Fibroblast of gingiva (primary cell): ENCODE data around the gene HDGFL3.
A peak's percentile ranks its signal among the peaks of the same experiment; 100 is the strongest.
"Not testable (repeated sequence)": the region's sequence is repeated elsewhere in the genome, so short reads cannot be mapped to it uniquely, and the experiment has no call there.

Source experiments
- DNase-seq: peaks from one replicate; pipeline ENCODE4 v3.0.0-alpha.2; 2011; ENCODE audit warnings: low read depth

The HDGFL3 gene

DNA sequence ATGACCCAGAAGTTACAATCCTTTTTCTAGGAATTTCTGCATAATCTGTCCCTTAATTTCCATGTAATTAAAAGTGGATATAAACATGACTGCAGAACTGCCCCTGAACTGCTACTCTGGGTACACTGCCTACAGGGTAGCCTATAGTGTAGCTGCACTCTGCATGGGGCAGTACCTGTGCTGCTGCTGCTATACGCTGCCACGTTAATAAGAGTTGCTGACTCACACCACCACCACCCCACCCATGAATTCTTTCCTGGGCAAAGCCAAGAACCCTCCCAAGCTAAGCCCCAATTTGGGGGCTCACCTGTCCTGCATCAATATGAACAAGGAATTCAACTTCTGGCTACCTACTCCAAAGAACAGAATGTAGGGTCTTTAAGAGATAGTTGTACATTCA, 13.9 kb downstream of the HDGFL3 start:
- DNase-seq: no peak

DNA sequence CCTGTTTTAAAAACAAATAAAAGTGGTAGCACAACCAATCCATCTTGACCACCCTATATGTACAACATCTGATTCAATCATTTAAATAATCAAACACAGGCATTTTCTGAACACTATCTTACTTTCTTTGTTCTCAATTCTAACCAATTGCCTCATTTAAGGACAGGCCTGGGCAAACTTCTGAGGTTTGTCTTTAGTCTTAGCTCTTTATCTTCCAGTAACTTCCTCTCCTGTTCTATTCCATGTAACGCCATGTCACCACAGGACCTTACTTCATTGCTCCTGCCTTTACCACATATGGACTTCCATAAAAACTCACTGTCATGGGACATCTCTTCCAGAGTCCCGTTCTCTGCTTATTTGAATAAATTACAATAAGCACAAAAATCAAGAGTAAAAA, 14.9 kb downstream of the HDGFL3 start:
- DNase-seq: no peak

DNA sequence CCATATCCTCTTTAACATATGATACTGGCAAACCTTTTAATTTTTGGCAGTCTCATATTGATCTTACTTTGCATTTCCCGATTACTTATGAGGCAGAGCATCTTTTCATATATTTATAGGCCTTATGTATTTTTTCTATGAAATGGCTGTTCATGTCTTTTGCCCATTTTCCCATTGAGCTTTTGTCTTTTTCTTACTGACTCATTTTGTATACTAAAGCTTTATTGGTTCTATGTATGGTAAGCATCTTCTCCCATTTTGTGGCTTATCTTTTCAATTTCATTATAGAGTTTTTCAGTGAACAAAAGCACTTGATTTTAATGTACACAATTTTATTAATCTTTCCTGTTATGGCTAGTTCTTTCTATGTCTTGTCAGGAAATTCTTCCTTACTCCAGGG, 17.2 kb downstream of the HDGFL3 start:
- no peak for DNase-seq

DNA sequence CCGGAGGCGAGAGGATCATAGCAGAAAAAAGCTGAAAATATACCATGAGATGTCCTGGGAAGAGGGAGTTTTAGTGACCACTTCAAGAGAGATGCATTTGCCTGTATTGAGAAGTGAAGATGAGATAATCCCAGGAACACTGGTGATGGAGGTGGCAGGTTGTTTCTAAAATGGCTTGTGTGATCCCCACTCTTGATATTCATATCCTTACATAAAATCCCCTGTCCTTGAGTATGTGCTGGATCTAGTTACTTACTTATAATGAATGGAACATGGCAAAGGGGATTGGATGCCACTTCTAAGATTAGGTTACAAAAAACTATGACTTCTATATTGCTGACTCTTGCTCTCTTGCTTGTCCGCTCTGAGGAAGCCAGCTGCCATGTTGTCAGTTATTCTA, 22.1 kb downstream of the HDGFL3 start:
- DNase-seq: no peak

DNA sequence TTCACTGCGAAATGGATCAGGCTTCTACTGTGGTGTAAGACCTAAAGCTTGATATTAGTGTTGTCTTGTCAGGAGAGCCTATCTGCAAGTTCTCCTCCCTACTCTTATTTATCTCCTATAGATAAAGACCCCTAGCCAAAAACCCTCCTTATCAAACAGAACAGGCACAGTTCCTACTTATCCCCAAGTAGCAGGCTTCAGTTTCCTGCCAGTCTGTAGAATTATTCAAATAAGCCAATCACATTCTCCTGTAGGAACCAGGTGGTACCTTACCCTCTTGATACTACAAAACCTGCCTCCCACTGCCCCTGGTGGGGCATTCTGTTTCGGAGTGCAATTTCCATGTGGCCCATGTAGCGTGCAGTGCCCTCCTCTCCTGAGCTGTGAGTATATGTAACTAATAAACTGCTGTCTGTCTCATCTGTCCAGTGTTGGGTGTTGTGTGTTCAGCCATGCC, 28.7 kb downstream of the HDGFL3 start:
- no peak for DNase-seq

DNA sequence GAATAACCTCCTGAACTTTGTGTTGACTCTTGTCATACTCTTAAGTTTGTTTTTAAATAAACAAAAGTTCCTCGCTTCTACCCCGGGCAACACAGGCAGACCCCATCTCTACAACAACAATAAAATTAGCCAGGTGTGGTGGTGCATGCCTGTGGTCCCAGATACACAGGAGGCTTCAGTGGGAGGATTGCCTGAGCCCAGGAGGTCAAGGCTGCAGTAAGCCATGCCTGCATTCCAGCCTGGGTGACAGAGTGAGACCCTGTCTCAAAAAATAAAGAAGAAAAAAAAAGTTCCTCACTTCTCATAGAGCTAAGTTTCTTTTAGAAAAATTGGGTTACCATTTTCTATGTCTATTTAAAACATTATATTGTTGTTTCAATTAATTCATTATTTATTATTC, 29.2 kb downstream of the HDGFL3 start:
- no peak for DNase-seq

DNA sequence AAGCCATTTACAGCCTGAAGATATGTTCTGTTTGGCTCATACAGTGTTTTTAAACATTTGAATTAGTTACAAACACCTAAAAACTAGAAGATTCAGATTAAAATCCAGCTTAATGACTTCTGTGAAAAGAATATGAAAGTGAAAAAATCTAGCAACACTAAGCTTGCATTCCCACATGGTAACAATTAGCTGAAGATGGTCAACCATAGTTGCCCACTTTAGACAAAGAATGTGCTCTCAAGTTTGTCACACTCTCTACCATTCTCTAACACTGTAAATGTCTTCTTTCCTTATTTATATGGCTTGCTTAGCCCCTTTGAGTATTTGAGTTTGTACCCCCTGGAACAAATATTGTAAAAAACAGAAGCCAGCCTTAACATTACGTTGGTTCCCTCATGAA, 32.7 kb downstream of the HDGFL3 start:
- peak; percentile 14 for DNase-seq

DNA sequence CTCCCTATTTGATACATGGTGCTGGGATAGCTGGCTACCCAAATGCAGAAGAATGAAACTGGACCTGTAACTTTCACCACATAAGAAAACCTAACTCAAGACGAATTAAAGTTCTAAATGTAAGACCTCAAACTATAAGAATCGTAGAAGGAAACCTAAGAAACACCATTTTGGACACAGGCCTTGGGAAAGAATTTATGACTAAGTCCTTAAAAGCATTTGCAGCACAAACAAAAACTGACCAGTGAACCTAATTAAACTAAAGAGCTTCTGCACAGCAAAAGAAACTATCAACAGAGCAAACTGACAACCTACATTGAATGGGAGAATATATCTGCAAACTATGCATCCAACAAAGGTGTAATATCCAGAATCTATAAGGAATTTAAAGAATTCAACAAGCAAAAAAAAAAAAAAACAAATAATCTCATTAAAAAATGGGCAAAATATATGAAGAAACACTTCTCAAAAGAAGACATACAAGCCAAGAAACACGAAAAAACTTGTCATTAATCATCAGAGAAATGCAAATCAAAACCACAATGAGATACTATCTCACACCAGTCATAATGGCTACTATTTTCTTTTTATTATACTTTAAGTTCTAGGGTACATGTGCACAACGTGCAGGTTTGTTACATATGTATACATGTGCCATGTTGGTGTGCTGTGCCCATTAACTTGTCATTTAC, 37.0 kb downstream of the HDGFL3 start:
- peak; percentile 18 for DNase-seq

DNA sequence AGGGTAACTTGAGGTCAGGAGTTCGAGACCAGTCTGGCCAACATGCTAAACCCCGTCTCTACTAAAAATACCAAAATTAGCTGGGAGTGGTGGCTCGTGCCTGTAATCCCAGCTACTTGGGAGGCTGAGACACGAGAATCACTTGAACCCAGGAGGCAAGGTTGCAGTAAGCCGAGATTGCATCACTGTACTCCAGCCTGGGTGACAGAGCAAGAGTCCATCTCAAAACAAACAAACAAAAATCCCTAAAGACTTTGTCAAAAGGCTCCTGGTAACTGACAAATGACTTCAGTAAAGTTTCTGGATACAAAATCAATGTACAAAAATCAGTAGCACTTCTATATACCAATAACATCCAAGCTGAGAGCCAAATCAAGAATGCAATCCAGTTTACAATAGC, 38.0 kb downstream of the HDGFL3 start:
- not testable (repeated sequence) for DNase-seq

DNA sequence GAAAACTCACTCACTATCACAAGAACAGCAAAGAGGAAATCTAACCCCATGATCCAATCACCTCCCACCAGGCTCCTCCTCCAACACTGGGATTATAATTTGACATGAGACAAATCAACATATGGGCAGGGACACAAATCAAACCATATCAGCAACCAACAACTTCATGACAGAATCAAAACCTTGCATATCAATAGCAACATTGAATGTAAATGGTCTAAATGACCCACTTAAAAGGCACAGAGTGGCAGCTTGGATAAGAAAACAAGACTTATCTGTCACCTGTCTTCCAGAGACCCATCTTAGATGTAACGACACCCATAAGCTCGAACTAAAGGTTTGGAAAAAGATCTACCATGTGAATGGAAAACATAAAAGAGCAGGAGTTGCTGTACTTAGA, 40.8 kb downstream of the HDGFL3 start:
- no peak for DNase-seq

DNA sequence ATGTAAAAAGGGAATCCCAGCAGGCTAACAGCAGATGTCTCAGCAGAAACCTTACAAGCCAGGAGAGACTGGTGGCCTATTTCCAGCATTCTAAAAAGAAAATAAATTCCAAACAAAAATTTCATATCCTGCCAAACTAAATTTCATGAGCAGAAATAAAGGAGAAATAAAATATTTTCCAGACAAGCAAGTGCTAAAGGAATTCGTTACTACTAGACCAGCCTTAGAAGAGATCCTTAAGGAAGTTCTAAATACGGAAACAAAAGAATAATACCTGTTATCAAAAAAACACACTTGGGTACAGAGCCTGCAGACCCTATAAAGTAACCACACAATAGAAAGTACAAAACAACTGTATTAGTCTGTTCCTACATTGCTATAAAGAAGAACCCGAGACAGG, 41.4 kb downstream of the HDGFL3 start:
- no peak for DNase-seq

DNA sequence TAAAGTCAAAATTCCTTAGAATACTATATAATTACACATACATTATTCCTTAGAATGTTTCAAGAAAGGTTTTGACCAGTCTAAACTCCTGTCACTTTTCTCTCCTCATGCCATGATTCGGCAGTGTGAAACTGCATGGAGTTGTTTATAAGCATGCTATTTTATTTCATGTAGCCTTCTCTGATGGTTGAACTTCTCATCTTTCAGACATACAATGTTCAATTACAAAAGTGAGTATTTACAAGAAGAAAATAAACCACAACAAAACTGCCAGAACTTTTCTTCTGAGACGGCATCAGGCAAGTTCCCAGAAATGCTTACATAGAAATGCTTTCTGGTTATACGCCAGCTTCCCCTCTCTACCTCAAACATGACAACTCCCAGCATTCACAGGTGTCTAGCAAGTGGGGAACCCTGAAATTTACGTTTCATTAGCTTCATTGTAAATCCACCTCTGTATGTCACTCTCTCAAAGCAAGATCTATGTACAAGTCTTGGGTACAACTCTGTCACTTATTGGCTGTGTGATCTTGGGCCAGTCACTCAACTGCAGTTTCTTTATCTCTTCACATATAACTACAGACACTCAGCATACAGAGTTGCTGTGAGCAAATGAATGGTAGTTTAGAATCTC, 42.7 kb downstream of the HDGFL3 start:
- DNase-seq: peak; percentile 22

DNA sequence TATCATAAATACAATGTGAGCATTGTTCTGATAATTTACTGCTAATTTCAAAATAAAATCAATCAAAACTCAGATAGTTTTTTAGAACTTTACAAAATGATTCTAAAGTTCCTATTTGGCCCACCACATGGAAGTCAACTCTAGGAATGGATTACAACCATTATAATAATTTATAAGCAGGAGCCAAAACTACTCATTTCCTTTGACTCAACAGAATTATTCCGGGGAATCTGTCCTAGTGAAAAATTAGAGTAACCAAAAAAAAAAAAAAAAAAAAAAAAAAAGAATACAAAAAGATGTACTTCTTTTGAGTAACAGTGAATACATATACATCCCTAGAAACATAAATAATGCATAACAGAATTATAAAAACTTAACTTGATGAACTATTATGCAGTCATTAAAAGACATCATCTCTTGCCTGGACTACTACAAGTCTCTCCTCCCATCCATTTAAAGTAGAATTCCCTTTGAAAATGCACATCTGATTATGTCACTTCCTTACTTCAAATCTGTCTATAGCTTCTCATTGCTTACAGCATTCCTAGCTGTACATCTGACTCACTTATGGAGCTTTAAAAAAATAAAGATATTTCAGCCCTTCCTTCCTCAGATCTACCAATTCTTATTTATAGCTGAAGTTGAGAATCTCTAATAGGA, 43.4 kb downstream of the HDGFL3 start:
- no peak for DNase-seq

DNA sequence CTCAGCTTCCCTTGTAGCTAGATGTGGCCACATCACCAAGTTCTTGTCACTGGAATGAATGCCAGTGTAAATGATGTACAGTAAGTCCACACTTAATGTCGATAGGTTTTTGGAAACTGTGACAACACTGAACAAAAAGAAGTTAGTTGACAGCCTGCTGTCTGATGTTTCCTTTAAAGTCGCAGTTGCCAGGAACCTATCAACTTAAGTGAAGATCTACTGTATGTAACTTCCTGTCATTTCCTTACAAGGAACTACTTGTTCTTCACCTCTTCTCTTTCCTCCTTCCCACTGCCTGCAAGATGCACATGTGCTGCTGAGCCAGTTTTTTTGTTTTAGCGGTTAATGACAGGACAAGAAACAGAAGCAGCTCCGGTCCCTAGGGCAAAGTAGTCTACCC, 44.6 kb downstream of the HDGFL3 start:
- DNase-seq: no peak

DNA sequence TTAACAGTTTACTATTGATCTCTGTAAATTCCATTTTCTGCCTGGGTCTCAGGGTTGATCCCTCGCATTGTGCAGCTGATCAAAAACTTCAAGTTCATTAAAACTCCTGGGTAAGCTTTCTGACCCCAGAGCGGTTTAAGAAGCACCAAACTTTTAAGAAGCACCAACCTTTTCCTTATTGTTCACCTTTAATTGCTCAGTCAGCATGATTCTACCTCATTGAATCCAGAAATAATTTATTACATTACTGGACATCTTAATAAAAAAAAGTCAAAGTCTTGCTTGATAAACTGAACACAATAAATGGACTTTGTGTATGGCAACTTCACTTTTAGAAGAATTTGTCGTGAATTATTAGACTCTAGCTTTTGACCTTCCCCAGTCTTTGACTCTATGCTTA, 46.9 kb downstream of the HDGFL3 start:
- DNase-seq: no peak

DNA sequence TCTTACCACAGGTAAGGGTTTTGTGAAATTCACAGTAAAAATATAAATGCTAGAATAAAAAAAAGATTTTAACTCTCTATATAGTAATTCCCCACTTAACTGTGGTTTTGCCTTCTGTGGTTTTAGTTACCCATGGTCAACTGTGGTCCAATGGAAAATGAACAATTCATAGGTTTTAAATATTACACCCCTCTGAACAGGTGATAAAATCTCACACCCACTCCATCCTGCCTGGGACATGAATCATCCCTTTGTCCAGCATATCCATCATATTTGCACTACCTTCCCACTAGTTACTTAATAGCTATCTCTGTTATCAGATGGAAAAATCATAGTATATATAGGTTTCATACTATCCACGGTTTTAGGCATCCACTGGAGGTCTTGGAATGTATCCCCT, 49.2 kb downstream of the HDGFL3 start:
- DNase-seq: no peak

DNA sequence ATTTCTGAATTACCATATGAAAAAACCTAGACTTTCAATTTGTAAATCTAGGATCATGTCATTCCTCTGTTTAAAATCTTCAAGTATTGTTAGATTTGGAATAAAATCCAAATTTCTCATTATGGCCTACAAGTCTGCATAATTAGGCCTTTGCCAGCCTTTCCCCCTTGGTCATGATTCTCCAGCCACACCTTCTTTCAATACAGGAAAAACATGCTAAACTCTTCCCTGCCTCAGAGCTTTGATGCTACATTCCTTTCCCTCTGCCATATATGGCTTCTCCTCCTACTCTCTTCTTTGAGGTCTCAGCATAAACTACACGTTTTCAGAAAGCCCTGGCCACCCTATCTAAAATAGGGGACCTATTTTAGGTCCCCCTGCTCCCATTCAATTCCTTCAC, 51.7 kb downstream of the HDGFL3 start:
- no peak for DNase-seq

DNA sequence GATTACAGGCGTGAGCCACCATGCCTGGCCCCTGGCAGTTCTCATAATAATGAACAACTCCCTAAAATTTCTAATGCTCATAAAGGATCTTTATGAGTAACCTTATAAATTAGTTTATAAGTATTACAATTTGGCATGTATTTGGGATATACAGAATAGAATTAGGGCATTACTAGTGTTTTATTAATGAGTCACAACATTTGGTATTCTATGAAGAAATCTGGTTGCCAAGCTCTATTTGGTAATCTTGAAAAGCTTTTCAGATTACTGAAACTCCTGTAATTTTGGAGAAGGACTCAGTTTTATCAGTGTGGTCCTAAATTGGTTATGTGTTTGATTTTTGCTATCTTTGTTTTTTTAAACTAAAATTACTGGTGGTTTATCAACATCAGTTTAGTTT, 54.3 kb downstream of the HDGFL3 start:
- peak; percentile 17 for DNase-seq

DNA sequence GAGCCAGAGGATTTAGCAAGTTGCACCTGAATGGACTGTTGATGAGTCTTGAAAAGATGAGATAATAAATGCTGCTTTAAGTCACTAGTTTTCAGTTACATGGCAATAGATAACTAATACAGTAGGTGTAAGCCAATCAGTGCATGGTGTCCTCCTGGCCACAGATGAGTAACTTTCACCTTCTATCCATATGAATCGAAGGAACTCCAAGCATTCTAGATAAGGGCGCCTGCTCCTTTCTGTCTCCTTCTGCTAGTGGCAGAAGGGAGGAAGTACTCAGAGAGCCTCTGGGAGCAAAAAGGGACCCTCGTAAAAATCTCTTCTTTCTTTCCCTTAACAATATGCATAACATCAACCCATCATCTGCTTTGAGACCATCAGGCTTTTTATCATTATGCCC, 62.9 kb downstream of the HDGFL3 start:
- no peak for DNase-seq

DNA sequence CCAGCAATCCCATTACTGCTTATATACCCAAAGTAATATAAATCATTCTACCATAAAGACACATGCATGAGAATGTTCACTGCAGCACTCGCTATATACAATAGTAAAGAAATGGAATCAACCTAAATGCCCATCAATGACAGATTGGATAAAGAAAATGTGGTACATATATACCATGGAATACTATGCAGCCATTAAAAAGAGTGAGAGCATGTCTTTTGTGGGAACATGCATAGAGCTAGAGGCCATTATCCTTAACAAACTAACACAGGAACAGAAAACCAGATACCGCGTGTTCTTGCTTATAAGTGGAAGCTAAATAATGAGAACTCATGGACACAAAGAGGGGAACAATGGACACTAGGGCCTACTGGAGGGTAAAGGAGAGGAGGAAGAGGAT, 65.5 kb downstream of the HDGFL3 start:
- DNase-seq: not testable (repeated sequence)

DNA sequence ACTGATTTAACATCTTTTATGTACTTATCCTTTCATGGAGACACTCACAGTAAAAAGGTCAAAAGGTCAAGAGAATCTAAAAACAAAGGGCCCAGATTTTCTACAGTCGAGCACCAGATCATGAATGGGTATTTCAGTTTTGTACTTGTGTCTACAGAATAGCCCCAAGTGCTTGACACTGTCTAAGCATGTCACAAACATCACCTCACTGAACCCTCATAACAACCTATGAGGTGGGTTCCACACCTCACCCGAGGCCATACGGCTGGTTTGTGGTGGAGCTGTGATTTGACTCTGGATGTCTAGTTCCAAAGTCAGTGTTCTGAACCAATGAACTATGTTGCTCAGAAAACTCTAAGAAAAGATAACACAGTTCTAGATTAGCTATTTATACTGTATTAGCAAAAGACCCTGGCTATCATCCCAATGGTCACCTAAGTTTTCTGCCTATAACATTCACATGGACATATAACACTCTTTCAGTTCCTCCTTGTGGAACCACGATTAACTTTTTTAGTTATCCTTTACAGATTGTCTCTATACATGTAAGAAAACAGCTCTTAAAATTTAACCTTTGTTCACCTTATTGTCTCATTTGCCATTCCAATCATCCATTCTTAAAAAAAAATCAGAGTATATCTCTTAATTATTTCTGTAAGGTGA, 74.6 kb downstream of the HDGFL3 start:
- DNase-seq: no peak

DNA sequence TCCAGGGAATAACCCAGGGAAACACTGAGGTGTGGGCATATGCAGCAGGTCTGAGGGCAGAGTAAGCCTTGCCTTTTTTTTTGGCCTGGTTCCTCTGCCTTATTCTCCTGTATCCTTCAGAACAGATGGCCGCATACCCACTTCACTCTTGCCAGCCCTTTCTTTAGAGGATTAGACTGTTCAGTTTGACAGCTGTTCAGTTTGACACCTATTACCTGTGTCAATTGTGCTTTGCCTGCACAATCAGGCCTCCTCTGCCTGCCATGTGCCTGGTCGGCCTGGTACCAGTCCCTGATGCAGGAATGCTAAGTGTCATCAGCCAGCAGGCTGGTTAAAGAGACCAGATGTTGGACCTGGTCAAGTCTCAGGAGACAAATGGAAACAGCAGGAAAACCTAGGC, 77.8 kb downstream of the HDGFL3 start:
- DNase-seq: no peak

DNA sequence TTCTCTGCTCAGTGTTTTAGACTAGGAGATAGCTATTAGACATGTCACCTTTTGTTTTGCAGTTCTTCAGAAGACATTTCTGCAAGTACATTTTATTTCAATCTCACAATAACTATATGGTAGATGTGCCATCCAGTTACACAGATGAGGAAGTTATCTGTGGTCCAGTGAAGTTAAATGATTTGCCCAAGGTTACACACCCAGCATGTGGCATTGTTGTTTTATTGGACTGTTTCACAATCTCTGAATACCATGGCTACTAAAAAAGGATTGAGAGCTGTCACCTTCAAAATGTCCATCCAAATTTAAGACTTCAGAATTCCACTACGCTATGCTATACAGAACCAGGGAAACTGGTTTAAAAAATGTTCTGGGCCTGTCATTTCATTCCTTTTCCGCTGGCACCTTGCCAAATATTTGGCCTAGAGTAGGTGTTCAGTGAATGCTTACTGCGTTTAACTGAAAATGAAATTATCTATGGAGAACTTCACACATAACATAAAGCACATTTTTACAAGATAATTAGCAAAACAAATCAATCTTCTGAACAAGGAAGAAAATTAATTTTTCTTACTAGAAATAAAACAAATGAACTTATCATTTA, 80.0 kb downstream of the HDGFL3 start:
- no peak for DNase-seq
